ENCODE data around the gene KRT28.

Gene KRT28, protein sequence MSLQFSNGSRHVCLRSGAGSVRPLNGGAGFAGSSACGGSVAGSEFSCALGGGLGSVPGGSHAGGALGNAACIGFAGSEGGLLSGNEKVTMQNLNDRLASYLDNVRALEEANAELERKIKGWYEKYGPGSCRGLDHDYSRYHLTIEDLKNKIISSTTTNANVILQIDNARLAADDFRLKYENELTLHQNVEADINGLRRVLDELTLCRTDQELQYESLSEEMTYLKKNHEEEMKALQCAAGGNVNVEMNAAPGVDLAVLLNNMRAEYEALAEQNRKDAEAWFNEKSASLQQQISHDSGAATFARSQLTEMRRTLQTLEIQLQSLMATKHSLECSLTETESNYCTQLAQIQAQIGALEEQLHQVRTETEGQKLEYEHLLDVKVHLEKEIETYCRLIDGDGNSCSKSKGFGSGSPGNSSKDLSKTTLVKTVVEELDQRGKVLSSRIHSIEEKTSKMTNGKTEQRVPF

DNA sequence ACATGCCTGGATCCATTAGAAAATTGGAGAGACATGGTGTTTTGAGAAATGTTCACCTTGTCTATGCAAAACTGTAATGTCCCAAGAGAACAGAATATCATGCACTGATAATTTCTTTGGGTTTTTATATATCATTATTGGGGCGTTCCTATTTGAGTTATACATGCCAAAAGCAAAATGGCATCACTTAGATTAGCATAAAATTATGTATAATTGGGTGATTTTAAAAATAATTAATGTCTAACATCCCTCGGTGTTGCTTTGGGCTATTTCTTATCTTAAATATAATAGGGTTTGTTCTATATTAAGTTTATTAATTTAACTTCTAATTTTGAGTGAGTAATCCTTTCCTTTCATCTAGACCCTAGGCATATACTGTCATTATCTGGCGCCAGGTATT lies at the start of gene KRT28:
TSS of gene KRT28 (minus strand) at position 101 of the 400 bp plus-strand sequence. CDS start at position 35, 66 bp downstream.
- DNase-seq = no peak

- no peak for DNase-seq
Observed at GRCh38 chr17:40848583-40849235, 49.0 kb upstream of the KRT28 start.

- no peak for DNase-seq
Observed at GRCh38 chr17:40846515-40847144, 46.9 kb upstream of the KRT28 start.

DNA sequence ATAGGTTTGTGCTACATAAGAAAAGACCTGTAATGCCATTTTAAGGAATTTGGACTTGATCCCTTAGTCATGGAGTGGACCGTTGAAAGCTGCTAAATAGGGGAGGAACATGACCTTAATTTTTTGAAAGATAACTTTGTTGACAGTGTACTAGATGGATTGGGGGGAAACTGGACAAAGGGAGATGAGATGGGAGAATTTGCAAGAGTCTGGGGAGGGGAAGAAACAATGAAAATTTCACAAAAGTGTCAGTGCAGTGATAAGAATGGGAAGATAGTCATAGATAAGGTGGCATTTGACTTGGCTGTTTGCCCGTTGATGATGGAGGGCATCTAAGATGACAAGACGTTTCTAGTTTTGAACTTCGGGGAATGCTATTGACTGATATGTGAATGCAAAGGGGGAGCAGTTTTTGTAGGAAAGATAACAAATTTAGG lies 44.9 kb upstream of the KRT28 start:
- DNase-seq = no peak

DNA sequence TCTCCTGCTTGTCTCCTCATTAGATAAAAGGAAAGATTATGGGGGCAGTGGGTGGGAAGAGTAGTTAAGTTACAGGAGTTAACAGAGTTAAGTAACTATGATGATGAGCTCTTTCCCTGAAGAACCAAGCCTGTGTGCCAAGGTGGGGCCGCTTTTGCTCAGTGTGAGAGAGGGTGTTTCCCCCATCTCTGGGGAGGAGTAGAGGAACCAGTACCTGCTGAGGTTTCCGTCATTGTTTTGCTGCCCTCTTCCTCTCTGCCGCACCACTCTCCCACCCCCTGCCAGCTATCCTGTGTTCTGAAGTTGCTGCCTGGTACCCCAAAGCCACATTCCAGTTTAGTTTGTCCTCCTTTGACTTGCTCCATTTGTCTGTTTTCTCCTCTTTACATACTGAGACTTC lies 43.5 kb upstream of the KRT28 start:
- DNase-seq = no peak

- no peak for DNase-seq
Observed at GRCh38 chr17:40841246-40841645, 41.5 kb upstream of the KRT28 start.

DNA sequence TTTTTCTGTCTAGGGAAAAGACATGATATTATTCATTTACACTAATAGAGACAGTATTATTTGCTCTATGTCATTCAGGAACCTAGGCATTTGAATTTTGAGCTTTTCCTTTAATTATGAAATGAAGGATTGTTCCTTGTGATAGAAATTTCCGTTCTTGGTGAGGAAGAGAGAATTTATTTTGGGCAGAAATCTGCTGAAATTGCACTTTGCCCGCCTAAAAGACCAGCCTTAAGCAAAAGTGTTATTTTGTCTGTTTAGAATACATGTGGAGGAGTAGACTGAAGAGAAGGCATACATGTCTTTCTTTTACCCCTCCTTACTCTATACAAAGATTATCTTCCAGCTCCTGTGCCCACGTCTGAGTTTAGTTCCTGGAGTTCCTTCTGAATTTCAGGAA lies 39.4 kb upstream of the KRT28 start:
- no peak for DNase-seq

- DNase-seq = no peak
Observed at GRCh38 chr17:40836020-40836419, 36.3 kb upstream of the KRT28 start.

- DNase-seq = no peak
Observed at GRCh38 chr17:40833882-40834281, 34.1 kb upstream of the KRT28 start.

DNA sequence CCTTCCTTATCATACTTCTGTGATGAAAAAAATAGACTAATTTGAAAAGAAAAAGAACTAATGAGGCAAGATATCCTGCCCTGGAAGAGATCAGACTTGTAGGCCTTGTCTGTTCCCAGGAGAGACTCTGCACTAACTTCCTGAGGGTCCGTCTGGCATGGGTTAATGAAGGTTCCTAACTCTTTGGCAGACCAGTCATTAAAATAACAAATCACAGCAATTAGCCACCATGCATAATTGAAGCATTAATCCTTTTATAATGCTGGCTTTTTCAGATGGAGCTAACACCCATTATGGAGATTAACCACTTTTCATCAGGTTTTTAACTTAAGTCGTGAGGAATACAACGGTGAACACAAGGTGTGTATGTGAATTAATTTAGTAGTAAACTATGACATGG lies 33.1 kb upstream of the KRT28 start:
- no peak for DNase-seq

DNA sequence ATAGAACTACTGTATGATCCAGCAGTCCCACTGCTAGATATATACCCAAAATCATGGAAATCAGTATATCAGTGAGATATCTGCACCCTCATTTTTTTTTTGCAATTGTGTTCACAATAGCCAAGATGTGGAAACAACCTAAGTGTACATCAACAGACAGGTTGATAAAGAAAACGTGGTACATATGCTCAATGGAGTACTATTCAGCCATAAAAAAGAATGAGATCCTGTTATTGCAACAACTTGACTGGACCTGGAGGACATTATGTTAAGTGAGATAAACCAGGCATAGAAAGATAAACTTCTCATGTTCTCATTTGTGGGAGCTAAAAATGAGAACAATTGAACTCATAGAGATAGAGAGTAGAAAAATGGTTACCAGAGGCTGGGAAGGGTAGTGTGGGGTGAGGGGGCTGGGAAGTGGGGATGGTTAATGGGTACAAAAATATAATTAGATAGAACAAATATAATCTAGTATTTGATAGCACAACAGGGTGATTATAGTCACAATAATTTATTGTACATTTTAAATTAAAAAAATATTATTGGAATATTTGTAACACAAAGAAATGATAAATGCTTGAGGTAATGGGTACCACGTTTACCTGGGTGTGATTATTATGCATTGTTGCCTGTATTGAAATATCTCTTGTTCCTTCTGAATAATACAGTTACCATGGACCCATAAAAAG lies 30.5 kb upstream of the KRT28 start:
- DNase-seq = no peak

DNA sequence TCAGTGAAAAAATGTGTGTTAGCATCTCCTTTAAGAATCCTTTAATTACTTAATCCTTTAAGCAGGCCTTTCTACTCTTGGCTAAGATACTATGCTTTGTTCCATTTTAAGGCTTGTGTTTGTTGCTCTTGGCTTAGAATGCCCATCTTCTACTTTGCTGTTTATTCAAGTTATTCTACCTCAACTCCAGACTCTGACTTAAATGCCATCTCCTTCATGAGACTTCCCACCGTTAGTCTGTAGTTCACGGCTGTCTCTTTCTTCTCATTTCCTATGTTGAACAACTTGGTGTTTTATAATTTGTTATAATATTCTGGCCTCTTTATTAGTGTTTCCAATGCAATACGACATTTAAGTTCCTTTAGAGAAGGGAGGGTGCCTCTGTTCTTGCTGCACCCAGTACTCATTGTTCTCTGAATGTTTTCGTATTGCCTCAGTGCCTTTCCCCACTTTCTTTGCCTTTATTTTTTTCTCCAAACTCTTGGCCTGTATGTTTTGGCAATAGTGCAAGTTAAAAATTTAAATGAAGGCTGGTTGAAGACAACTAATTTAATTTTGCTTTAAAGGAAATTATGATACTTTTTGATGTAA lies 28.8 kb upstream of the KRT28 start:
- no peak for DNase-seq

- DNase-seq = no peak
Observed at GRCh38 chr17:40827746-40828453, 28.1 kb upstream of the KRT28 start.

DNA sequence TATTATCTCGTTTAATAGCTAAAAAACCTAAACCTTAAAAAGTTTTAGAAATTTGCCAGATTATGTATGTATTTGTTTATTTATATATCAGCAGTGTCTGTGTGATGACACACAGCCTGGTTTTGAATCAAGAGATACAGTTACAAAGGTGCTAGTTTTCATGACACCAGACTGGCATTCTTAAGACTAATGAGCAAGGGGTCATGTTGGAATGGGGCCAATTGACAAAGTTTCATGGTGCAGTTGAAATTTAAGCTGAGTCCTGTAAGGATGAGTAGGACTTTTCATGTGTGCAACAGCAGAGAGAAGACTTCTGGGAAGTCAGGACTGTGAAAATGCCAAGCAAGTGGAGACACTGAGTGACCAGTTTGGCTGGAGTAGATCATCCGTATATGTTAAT lies 25.8 kb upstream of the KRT28 start:
- no peak for DNase-seq

DNA sequence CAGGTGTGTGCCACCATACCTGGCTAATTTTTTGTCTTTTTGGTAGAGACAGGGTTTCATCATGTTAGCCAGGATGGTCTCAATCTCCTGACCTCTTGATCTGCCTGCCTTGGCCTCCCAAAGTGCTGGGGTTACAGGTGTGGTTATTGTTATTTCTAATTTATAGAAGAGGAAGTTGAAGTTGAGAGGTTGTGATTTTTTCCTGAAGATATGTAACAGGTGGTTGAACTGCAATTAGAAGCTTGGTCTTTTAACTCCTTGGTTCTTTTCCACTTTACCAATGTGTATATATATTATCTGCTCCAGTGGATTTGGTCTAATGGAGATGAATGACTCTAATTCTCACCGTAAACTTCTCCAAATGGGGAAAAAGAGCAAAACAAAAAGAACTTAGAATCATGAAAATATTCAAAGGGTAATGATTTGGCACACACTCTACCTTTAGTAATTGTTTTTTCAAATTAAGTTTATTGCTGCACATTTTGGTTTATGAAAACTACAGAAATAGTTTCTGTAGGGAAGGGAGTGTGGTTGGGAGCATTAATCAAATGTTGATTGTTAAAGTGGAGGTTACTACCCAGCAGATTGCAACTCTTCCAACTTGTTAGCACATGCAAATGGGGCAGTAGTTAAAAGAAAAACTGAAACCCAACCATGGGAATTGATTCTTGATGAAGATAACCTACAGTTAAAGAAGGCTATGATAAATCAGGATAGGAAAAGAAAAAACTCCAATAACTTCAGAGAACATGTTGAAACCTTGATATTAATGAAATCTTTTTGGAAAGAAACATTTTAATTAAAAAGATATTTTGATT lies 24.5 kb upstream of the KRT28 start:
- no peak for DNase-seq

DNA sequence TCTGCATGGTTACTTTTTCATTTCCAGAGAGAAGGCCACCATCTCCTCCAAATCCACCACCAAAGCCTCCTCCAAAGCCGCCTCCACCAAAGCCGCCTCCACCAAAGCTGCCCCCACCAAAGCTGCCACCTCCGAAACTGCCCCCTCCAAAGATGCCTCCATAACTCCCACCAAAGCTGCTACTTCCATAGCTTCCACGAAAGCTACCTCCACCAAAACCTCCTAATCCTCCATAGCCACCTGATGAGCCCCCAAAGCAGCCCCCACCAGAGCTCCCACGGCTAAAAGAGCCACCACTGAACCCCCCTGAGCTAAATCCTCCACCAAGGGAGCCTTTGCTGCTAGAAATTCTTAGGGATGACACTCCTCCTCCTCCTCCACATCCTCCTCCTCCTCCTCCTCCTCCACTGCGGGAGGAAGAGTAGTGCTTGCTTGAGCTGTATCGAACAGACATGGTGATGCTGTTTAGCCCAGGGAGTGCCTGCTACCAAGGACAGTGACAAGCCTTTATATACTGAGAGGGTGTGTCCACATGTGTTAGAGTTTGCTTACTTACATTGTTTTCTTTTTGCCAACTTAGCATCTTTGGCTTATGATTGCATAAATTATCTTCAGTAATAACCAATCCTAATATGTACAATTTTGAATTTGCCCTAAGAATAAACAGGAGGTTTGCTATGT lies 22.5 kb upstream of the KRT28 start, which contains the start of gene KRT10:
TSS of gene KRT10 (minus strand) at position 483 of the 681 bp plus-strand sequence. CDS start at position 454, 29 bp downstream.
- DNase-seq = no peak

DNA sequence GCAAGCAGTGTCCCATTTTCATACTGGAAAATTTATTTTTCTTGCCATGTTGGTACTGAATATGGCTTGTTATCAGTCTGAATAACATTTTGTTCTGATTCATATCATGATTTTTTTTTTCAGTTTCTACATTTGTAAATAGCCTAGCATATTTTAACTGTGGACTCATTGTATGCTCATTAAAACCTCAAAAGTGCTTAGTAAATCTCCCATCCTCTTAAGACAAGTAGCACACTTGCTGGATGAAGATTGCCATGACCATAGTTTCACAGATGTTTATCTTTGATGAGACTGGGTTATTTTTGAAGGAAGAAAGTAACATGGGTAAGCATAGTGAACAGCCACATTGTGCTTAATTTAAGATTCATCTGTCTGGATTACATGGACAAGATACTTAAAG lies 21.8 kb upstream of the KRT28 start:
- no peak for DNase-seq

DNA sequence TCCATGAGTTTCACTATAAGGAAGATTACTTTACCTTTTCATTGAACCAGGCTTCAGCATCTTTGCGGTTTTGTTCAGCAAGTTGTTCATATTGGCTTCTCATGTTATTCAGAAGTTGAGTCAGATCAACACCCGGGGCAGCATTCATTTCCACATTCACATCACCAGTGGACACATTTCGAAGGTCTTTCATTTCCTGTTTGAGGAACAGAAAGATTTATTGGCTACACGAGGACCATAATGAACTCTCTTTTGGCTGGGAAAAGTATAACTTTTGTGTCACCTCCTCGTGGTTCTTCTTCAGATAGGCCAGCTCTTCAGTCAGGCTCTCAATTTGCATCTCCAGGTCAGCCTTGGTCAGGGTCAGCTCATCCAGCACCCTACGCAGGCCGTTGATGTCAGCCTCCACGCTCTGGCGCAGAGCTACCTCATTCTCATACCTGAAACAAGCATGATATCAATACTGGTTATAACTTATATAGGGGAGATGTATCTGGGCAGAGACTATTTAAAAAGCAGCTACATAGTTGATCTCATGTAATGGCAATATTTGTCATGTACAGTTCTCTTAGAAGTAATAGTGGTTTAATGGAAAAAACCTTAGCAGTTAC lies 20.6 kb upstream of the KRT28 start:
- DNase-seq = no peak

DNA sequence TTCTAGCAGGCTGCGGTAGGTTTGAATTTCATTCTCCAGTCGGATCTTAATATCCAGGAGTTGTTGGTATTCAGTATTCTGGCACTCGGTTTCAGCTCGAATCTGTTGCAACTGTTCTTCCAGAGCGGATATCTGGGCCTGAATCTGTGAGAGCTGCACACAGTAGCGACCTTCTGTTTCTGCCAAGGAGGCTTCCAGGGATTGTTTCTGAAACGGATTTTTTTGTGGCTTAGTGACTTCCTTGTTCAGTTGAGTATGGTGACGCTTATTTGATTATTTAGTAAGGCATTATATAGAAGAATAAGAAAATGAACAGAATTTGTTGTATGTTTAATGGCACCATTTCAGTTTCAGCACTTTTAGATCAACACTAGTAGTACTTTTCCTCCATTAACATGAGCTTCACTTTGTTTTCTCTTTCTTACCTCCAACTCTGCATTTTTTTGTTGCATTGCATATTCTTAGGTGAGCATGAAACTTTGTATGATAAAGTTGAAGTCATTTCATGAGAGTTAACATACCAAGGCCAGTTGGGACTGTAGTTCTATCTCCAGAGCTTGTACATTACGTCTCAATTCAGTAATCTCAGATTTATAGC lies 19.9 kb upstream of the KRT28 start:
- DNase-seq = no peak
